ENCODE results near the gene ZNF723. TPM values are rescaled to one million over a fixed set of nuclear protein-coding genes. Genes with fewer than 3 reads are reported as not detected.

Gene ZNF723
- total and polyA plus RNA-seq, 2 donors from 2014 or later, result not detected

GRCh38 chr19:22806418-22806817 lies 25.7 kb upstream of the ZNF723 start:
- FAIRE-seq (no peak), DNase-seq (no peak)
- no peaks in the 10 kb centered on the region for H3K36me3 ChIP-seq (ENCODE audit: control insufficient read depth in 2 of 3, insufficient read depth in 3 of 3, low read length in 3 of 3)
- H3K9ac ChIP-seq (ENCODE audit: low read length in 3 of 3), result no peak overlapping the region
- peaks cover 0 to 9% (median 0%) of the 10 kb centered on the region in 3 donors for H3K9me3 ChIP-seq (ENCODE audit: control insufficient read depth in 2 of 3, insufficient read depth in 1 of 3, low read length in 3 of 3)
- no peak overlapping the region for H3K27ac ChIP-seq (ENCODE audit: low read depth in 2 of 2, low read length in 2 of 2)
- no peaks in the 10 kb centered on the region for H3K4me1 ChIP-seq (ENCODE audit: control insufficient read depth in 2 of 3, insufficient read depth in 2 of 3, low read depth in 1 of 3, low read length in 3 of 3)
- no peaks in the 10 kb centered on the region for H3K27me3 ChIP-seq (ENCODE audit: control insufficient read depth, insufficient read depth, low read length)
- no peak overlapping the region for H3K4me3 ChIP-seq (ENCODE audit: low read length in 3 of 3)
- no peak for TF ChIP-seq CTCF (IDR thresholded peaks at IDR 0.05; ENCODE audit: borderline replicate concordance, extremely low read depth, insufficient read depth)
- intact Hi-C loops (cut with DNase I), result no loop called here

- Histone ChIP-seq H3K4me1 (ENCODE audit: control insufficient read depth in 2 of 3, insufficient read depth in 2 of 3, low read depth in 1 of 3, low read length in 3 of 3) (no peaks in the 10 kb centered on the region), H3K27me3 (ENCODE audit: control insufficient read depth, insufficient read depth, low read length) (no peaks in the 10 kb centered on the region), H3K36me3 (ENCODE audit: control insufficient read depth in 2 of 3, insufficient read depth in 3 of 3, low read length in 3 of 3) (no peaks in the 10 kb centered on the region), H3K27ac (ENCODE audit: low read depth in 2 of 2, low read length in 2 of 2) (no peak overlapping the region), H3K4me3 (ENCODE audit: low read length in 3 of 3) (no peak overlapping the region), H3K9me3 (ENCODE audit: control insufficient read depth in 2 of 3, insufficient read depth in 1 of 3, low read length in 3 of 3) (peaks cover 0 to 9% (median 0%) of the 10 kb centered on the region in 3 donors), H3K9ac (ENCODE audit: low read length in 3 of 3) (no peak overlapping the region)
- FAIRE-seq, result no peak
- no peak for TF ChIP-seq CTCF (IDR thresholded peaks at IDR 0.05; ENCODE audit: borderline replicate concordance, extremely low read depth, insufficient read depth)
- no peak for DNase-seq
- intact Hi-C loops (cut with DNase I), result no loop called here
These were observed 24.8 kb upstream of the ZNF723 start for GRCh38 chr19:22807061-22807835.

GRCh38 chr19:22814124-22814523 lies 18.0 kb upstream of the ZNF723 start:
- Histone ChIP-seq H3K9ac (ENCODE audit: low read length in 3 of 3) (no peak overlapping the region), H3K9me3 (ENCODE audit: control insufficient read depth in 2 of 3, insufficient read depth in 1 of 3, low read length in 3 of 3) (peaks cover 0 to 4% (median 0%) of the 10 kb centered on the region in 3 donors), H3K4me3 (ENCODE audit: low read length in 3 of 3) (no peak overlapping the region), H3K27me3 (ENCODE audit: control insufficient read depth, insufficient read depth, low read length) (no peaks in the 10 kb centered on the region), H3K4me1 (ENCODE audit: control insufficient read depth in 2 of 3, insufficient read depth in 2 of 3, low read depth in 1 of 3, low read length in 3 of 3) (no peaks in the 10 kb centered on the region), H3K36me3 (ENCODE audit: control insufficient read depth in 2 of 3, insufficient read depth in 3 of 3, low read length in 3 of 3) (no peaks in the 10 kb centered on the region), H3K27ac (ENCODE audit: low read depth in 2 of 2, low read length in 2 of 2) (no peak overlapping the region)
- FAIRE-seq (no peak), DNase-seq (no peak)
- intact Hi-C loops (cut with DNase I), result no loop called here
- TF ChIP-seq CTCF (IDR thresholded peaks at IDR 0.05; ENCODE audit: borderline replicate concordance, extremely low read depth, insufficient read depth), result no peak

Data from kidney (tissue), 14 donors.